ENCODE measurements around the gene SMIM32. TPM values are rescaled to one million over a fixed set of nuclear protein-coding genes. Genes with fewer than 3 reads are reported as not detected.

Gene SMIM32
- total RNA-seq, 1 experiment from 2014 or later = 0.31 TPM

DNA sequence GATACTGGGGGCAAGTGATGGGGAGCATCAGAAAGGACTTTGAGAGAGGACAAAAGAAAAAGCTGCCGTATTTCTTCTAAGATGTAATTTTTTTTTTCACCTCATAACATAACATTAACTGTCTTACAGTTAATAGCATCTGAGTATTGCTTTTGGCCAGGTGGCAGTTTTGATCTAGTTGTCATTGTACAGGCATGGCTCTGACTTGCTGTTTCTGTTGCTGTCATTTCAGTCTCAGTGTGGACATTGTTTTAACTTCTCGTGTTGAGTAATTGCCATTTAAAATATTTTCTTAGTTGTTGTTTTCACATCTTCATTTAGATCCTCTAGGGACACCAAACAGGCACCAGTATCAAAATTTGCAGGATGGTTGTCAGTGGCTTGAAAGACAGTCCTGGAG lies 47.9 kb downstream of the SMIM32 start:
- H3K27ac ChIP-seq (ENCODE audit: low read length) = no peak overlapping the region
- ChIA-PET POLR2A (no interaction called here), CTCF (no interaction called here)
- DNase-seq (ENCODE audit: low read depth, low spot score) (no peak), ATAC-seq (no peak)
- intact Hi-C loops (cut with micrococcal nuclease; ENCODE audit: unreplicated experiment) = no loop called here
- H3K4me3 ChIP-seq (ENCODE audit: low read depth in 2 of 2, low read length in 2 of 2) = no peak overlapping the region
- H3K36me3 ChIP-seq (ENCODE audit: control insufficient read depth, insufficient read depth, low read length) = peaks cover 2% of the 10 kb centered on the region; the same call in 1 of the 2 replicates
- TF ChIP-seq, protein P1, sequence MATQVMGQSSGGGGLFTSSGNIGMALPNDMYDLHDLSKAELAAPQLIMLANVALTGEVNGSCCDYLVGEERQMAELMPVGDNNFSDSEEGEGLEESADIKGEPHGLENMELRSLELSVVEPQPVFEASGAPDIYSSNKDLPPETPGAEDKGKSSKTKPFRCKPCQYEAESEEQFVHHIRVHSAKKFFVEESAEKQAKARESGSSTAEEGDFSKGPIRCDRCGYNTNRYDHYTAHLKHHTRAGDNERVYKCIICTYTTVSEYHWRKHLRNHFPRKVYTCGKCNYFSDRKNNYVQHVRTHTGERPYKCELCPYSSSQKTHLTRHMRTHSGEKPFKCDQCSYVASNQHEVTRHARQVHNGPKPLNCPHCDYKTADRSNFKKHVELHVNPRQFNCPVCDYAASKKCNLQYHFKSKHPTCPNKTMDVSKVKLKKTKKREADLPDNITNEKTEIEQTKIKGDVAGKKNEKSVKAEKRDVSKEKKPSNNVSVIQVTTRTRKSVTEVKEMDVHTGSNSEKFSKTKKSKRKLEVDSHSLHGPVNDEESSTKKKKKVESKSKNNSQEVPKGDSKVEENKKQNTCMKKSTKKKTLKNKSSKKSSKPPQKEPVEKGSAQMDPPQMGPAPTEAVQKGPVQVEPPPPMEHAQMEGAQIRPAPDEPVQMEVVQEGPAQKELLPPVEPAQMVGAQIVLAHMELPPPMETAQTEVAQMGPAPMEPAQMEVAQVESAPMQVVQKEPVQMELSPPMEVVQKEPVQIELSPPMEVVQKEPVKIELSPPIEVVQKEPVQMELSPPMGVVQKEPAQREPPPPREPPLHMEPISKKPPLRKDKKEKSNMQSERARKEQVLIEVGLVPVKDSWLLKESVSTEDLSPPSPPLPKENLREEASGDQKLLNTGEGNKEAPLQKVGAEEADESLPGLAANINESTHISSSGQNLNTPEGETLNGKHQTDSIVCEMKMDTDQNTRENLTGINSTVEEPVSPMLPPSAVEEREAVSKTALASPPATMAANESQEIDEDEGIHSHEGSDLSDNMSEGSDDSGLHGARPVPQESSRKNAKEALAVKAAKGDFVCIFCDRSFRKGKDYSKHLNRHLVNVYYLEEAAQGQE (IDR thresholded peaks at IDR 0.05; ENCODE audit: insufficient read depth in 1 of 2, low read depth in 2 of 2, low read length in 1 of 2) = no peak
- TF ChIP-seq POLR2AphosphoS5 (IDR thresholded peaks at IDR 0.05; ENCODE audit: low read depth, low read length) = no peak
- TF ChIP-seq SIN3A (IDR thresholded peaks at IDR 0.05; ENCODE audit: borderline replicate concordance, insufficient read depth, low read depth, low read length) = no peak
- TF ChIP-seq, protein P2, sequence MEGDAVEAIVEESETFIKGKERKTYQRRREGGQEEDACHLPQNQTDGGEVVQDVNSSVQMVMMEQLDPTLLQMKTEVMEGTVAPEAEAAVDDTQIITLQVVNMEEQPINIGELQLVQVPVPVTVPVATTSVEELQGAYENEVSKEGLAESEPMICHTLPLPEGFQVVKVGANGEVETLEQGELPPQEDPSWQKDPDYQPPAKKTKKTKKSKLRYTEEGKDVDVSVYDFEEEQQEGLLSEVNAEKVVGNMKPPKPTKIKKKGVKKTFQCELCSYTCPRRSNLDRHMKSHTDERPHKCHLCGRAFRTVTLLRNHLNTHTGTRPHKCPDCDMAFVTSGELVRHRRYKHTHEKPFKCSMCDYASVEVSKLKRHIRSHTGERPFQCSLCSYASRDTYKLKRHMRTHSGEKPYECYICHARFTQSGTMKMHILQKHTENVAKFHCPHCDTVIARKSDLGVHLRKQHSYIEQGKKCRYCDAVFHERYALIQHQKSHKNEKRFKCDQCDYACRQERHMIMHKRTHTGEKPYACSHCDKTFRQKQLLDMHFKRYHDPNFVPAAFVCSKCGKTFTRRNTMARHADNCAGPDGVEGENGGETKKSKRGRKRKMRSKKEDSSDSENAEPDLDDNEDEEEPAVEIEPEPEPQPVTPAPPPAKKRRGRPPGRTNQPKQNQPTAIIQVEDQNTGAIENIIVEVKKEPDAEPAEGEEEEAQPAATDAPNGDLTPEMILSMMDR (IDR thresholded peaks at IDR 0.05) = no peak
- TF ChIP-seq TCF7L2 (IDR thresholded peaks at IDR 0.05; ENCODE audit: low read depth, low read length) = no peak
- no peaks in the 10 kb centered on the region for H3K9me3 ChIP-seq (ENCODE audit: control insufficient read depth, insufficient read depth, low read depth, low read length)
- no TSS peak for BruUV-seq (replicated peaks)
- in situ Hi-C loops (cut with HindIII; ENCODE audit: low pct_unique_long_range_greater_than_20kb, low sequenced_read_pairs) = no loop called here
- H3K4me1 ChIP-seq (ENCODE audit: control insufficient read depth, insufficient read depth, low read length) = peaks cover 20% of the 10 kb centered on the region
- H3K27me3 ChIP-seq (ENCODE audit: control insufficient read depth, insufficient read depth, low read length) = no peaks in the 10 kb centered on the region

DNA sequence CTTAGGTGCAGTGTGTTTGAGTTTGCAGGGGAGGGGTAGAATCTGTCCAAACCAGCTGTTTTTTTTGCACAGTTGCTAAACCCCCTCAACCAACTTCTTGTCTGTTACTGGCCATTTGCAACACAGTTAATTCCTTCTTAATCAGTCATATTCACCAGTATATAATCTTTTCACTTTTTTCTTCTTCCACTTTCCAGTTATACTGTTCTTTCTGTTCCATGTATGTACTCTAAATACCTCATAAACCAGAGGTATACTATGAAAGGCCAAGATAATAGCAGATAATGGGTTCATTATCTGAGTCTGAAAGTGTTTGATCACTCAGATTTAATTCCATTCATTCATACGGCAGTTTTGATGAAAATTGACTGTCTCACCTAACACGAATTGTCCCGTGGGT lies 49.2 kb downstream of the SMIM32 start:
- H3K4me3 ChIP-seq (ENCODE audit: low read depth in 2 of 2, low read length in 2 of 2) = no peak overlapping the region
- POLR2A ChIA-PET = no interaction called here
- H3K27ac ChIP-seq (ENCODE audit: low read length) = no peak overlapping the region
- H3K4me1 ChIP-seq (ENCODE audit: control insufficient read depth, insufficient read depth, low read length) = peaks cover 20% of the 10 kb centered on the region
- CTCF ChIA-PET = no interaction called here
- no TSS peak for BruUV-seq (replicated peaks)
- DNase-seq (ENCODE audit: low read depth, low spot score) (no peak), ATAC-seq (no peak)
- in situ Hi-C loops (cut with HindIII; ENCODE audit: low pct_unique_long_range_greater_than_20kb, low sequenced_read_pairs) (no loop called here), intact Hi-C loops (cut with micrococcal nuclease; ENCODE audit: unreplicated experiment) (no loop called here)
- TF ChIP-seq TCF7L2 (IDR thresholded peaks at IDR 0.05; ENCODE audit: low read depth, low read length) (no peak), SIN3A (IDR thresholded peaks at IDR 0.05; ENCODE audit: borderline replicate concordance, insufficient read depth, low read depth, low read length) (no peak), POLR2AphosphoS5 (IDR thresholded peaks at IDR 0.05; ENCODE audit: low read depth, low read length) (no peak)
- TF ChIP-seq, protein P1 (IDR thresholded peaks at IDR 0.05; ENCODE audit: insufficient read depth in 1 of 2, low read depth in 2 of 2, low read length in 1 of 2) = no peak
- TF ChIP-seq, protein P2 (IDR thresholded peaks at IDR 0.05) = no peak
- no peaks in the 10 kb centered on the region for H3K9me3 ChIP-seq (ENCODE audit: control insufficient read depth, insufficient read depth, low read depth, low read length)
- no peaks in the 10 kb centered on the region for H3K27me3 ChIP-seq (ENCODE audit: control insufficient read depth, insufficient read depth, low read length)
- peaks cover 2% of the 10 kb centered on the region; the same call in 1 of the 2 replicates for H3K36me3 ChIP-seq (ENCODE audit: control insufficient read depth, insufficient read depth, low read length)

All from Panc1 (cell line).